GM13977 (cell line): Measurements from ENCODE around the gene TSC22D2.
A peak's percentile ranks its signal among the peaks of the same experiment; 100 is the strongest.

Experiments used
- DNase-seq: peaks from one replicate; pipeline ENCODE4 v3.0.0; 2012; ENCODE audit warnings: low spot score
- in situ Hi-C: fragments of 300-500 bp; cut with MboI; formaldehyde crosslinking; loops from one replicate; pipeline ENCODE4 v1.12.0; 2022; ENCODE audit warnings: low sequenced_read_pairs, low pct_unique_long_range_greater_than_20kb, mixed read lengths, inconsistent platforms; ENCODE audit not compliant: unreplicated experiment
- TF ChIP-seq, protein P1 (sequence below): IDR thresholded peaks from 2 replicates; pipeline ENCODE4 v1.5.1; 2012; ENCODE audit warnings: mild to moderate bottlenecking, control low read depth; ENCODE audit not compliant: insufficient read depth; ENCODE audit errors: extremely low read depth, missing control alignments

Gene TSC22D2

DNA sequence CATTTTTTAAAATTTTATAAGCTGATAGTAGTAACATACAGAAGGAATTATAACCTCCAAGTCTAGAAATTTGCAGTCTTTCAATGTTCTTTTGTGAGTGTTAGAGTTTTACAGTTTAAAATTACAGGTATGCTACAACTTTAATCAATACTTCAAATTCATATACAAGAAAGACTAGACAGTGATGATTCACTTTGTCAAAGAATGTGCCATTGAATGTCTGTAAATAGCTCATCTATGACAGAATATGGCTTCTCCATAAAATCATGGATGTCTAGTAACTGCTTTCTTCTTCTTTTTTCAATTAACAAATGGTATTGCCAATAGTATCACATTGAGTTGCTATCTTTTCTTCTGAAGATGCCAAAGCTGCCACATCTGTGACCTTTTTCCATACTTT, 4.1 kb upstream of the TSC22D2 start:
- TF ChIP-seq, protein P1, sequence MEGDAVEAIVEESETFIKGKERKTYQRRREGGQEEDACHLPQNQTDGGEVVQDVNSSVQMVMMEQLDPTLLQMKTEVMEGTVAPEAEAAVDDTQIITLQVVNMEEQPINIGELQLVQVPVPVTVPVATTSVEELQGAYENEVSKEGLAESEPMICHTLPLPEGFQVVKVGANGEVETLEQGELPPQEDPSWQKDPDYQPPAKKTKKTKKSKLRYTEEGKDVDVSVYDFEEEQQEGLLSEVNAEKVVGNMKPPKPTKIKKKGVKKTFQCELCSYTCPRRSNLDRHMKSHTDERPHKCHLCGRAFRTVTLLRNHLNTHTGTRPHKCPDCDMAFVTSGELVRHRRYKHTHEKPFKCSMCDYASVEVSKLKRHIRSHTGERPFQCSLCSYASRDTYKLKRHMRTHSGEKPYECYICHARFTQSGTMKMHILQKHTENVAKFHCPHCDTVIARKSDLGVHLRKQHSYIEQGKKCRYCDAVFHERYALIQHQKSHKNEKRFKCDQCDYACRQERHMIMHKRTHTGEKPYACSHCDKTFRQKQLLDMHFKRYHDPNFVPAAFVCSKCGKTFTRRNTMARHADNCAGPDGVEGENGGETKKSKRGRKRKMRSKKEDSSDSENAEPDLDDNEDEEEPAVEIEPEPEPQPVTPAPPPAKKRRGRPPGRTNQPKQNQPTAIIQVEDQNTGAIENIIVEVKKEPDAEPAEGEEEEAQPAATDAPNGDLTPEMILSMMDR: no peak
- DNase-seq: no peak
- in situ Hi-C loops: no loop called here

DNA sequence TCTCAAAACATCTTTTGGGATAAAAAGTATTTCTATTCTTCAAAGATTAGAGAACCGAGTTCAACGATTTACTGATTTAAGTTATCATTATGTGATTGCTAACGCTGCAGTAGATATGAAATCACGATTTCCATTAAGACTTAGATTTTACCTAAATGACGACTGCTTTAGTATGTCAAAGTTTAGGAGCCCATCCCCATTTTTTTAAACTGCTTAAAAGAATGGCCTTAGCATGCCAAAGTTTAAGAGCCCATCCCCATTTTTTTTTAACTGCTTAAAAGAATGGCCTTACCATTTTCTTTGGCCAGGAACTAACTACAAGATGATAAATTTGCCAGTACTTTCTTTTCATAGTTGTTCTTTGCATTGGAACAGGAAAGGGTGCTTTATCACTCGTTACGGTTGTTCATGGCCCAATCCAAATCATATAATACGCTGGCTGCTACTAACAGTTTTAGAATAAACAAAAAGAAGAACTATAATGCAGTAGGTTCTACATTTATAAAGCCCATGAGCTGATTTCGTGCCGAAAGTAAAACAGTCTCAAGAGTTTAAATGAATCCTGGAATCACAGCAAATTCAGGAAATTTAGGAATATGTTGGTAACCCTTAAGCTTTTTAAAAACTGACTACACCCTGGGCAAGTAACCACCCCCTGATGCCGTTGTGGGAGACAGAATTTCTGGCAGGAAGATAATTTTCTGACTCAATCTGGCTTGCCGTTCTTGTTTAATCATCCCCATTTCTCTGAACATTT, 869 bp upstream of the TSC22D2 start:
- DNase-seq: peak; percentile 7
- TF ChIP-seq, protein P1: no peak
- in situ Hi-C loops: no loop called here

DNA sequence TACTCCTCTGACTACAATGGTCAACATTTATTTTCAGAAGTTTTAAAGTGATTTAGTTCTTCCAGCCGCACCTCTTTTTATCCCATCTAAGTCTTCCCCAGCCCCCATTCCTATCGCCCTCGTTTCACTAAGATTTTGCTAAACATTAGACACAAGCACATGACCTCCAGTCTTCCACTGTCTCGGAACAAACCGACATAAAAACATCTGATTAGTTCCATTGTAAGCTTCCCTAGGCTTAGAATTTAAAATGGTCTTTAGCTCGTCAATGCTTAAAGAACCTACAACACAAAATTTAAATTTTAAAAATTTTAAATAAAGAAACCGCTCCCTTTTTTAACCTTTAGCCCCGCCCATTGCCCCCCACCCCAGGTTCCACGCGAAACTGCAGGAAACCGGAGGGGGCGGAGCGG, 284 bp upstream of the TSC22D2 start:
- TF ChIP-seq, protein P1: no peak
- no peak for DNase-seq
- in situ Hi-C loops: no loop called here

DNA sequence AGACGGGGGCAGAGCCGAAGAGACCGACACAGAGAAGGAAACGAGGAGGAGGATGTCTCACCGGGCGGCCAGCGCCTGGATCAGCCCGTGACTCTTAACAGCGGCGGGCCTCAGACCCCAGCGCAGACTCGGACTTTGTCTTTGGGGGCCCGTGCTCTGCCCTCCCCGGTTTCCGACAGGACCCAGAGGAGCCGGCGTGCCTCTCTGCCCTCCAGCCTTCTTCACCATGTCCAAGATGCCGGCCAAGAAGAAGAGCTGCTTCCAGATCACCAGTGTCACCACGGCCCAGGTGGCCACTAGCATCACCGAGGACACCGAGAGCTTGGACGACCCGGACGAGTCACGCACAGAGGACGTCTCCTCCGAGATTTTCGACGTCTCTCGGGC, 1.0 kb downstream of the TSC22D2 start:
- in situ Hi-C loops: no loop called here
- no peak for DNase-seq
- TF ChIP-seq, protein P1: no peak

DNA sequence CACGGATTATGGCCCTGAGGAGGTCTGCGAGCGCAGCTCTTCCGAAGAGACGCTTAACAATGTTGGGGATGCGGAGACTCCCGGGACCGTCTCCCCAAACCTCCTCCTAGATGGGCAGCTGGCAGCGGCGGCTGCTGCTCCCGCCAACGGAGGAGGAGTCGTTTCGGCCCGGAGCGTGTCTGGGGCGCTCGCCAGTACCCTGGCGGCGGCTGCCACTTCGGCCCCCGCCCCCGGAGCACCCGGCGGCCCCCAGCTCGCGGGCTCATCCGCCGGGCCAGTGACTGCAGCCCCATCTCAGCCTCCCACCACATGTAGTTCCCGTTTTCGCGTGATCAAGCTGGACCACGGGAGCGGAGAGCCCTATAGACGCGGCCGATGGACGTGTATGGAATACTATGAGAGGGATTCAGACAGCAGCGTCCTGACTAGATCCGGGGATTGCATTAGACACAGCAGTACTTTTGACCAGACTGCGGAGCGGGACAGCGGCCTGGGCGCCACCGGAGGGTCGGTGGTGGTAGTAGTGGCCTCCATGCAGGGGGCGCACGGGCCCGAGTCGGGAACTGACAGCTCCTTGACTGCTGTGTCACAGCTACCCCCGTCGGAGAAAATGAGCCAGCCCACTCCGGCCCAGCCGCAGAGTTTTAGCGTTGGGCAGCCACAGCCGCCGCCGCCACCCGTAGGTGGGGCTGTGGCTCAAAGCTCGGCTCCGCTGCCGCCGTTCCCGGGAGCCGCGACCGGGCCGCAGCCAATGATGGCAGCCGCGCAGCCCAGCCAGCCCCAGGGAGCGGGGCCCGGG, 1.6 kb downstream of the TSC22D2 start:
- in situ Hi-C loops: no loop called here
- peak; percentile 78 for DNase-seq
- TF ChIP-seq, protein P1: peak; percentile 67

DNA sequence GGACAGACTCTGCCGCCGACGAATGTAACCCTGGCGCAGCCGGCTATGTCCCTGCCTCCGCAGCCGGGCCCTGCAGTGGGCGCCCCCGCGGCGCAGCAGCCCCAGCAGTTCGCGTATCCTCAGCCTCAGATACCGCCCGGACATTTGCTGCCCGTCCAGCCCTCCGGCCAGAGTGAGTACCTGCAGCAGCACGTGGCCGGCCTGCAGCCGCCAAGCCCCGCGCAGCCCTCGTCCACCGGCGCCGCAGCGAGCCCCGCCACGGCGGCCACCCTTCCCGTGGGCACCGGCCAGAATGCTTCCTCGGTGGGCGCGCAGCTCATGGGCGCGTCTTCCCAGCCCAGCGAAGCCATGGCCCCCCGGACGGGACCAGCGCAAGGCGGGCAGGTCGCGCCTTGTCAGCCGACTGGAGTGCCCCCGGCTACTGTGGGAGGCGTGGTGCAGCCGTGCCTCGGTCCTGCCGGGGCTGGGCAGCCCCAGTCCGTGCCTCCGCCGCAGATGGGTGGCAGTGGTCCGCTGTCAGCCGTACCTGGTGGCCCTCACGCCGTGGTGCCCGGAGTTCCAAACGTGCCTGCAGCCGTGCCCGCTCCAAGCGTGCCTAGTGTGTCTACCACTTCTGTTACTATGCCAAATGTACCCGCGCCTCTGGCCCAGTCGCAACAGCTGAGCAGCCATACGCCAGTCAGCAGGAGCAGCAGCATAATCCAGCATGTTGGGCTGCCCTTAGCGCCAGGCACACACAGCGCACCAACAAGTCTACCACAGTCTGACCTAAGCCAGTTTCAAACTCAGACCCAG, 2.4 kb downstream of the TSC22D2 start:
- DNase-seq: peak; percentile 23
- in situ Hi-C loops: no loop called here
- TF ChIP-seq, protein P1: no peak
